Measurements from ENCODE around the gene STMN1. TPM values are rescaled to one million over a fixed set of nuclear protein-coding genes. Genes with fewer than 3 reads are reported as not detected.

The STMN1 gene
- total and polyA plus RNA-seq, 2 of the 8 experiments (the other 6 are each of a cell fraction or from before 2014, with no cell fraction given): 116 to 564 TPM

- TF ChIP-seq TCF12 (IDR thresholded peaks at IDR 0.05; ENCODE audit: low read depth, low read length) (no peak), SP4 (IDR thresholded peaks at IDR 0.05; ENCODE audit: low read length) (no peak), GABPA (IDR thresholded peaks at IDR 0.05; ENCODE audit: borderline replicate concordance, insufficient read depth, low read length) (no peak), ZNF274 (IDR thresholded peaks at IDR 0.05; ENCODE audit: borderline replicate concordance, extremely low read depth, low read length) (no peak), JUND (IDR thresholded peaks at IDR 0.05; ENCODE audit: low read length) (no peak), CHD2 (IDR thresholded peaks at IDR 0.05; ENCODE audit: low read length) (no peak), GTF2F1 (IDR thresholded peaks at IDR 0.05; ENCODE audit: borderline replicate concordance, low read depth, low read length) (no peak)
- TF ChIP-seq, protein P1, sequence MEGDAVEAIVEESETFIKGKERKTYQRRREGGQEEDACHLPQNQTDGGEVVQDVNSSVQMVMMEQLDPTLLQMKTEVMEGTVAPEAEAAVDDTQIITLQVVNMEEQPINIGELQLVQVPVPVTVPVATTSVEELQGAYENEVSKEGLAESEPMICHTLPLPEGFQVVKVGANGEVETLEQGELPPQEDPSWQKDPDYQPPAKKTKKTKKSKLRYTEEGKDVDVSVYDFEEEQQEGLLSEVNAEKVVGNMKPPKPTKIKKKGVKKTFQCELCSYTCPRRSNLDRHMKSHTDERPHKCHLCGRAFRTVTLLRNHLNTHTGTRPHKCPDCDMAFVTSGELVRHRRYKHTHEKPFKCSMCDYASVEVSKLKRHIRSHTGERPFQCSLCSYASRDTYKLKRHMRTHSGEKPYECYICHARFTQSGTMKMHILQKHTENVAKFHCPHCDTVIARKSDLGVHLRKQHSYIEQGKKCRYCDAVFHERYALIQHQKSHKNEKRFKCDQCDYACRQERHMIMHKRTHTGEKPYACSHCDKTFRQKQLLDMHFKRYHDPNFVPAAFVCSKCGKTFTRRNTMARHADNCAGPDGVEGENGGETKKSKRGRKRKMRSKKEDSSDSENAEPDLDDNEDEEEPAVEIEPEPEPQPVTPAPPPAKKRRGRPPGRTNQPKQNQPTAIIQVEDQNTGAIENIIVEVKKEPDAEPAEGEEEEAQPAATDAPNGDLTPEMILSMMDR (IDR thresholded peaks at IDR 0.05; ENCODE audit: control extremely low read depth in 1 of 3, insufficient read depth in 1 of 3, low read depth in 1 of 3, low read length in 3 of 3): no peak
- no peak overlapping the region for H2BK5ac ChIP-seq (ENCODE audit: low read depth, low read length)
- no peak overlapping the region for H3K27ac ChIP-seq (ENCODE audit: low read depth, low read length)
- H3K79me1 ChIP-seq (ENCODE audit: low read depth, low read length): peaks cover 2% of the 10 kb centered on the region
- H4K5ac ChIP-seq (ENCODE audit: insufficient read length, low read depth, low read length): no peak overlapping the region
- H2AK5ac ChIP-seq (ENCODE audit: low read depth, low read length): no peak overlapping the region
- H2BK120ac ChIP-seq (replicated peaks; ENCODE audit: low read depth, low read length): no peak overlapping the region
- H4K20me1 ChIP-seq (replicated peaks in 1 of 2; ENCODE audit: control insufficient read depth in 1 of 2, insufficient read depth in 2 of 2, low read length in 2 of 2): no peaks in the 10 kb centered on the region
- H3K23ac ChIP-seq (ENCODE audit: insufficient read length): no peak overlapping the region
- no peak overlapping the region for H2AFZ ChIP-seq (ENCODE audit: low read length)
- H4K91ac ChIP-seq (replicated peaks; ENCODE audit: insufficient read length, low read length): no peak overlapping the region
- H3K4me1 ChIP-seq (replicated peaks in 1 of 4; ENCODE audit: control insufficient read depth in 3 of 4, insufficient read depth in 4 of 4, low read length in 3 of 4): peaks cover 3 to 19% (median 16%) of the 10 kb centered on the region in 4 experiments
- no peak overlapping the region for H3K9ac ChIP-seq (replicated peaks in 1 of 4; ENCODE audit: extremely low read depth in 1 of 4, low read depth in 3 of 4, low read length in 3 of 4)
- H2BK20ac ChIP-seq (ENCODE audit: low read length): no peak overlapping the region
- no peaks in the 10 kb centered on the region for H3K79me2 ChIP-seq (ENCODE audit: control insufficient read depth in 1 of 2, insufficient read depth in 2 of 2, low read length in 2 of 2)
- H3K36me3 ChIP-seq (ENCODE audit: control insufficient read depth in 2 of 4, insufficient read depth in 4 of 4, low read length in 3 of 4): no peaks in the 10 kb centered on the region
- ChIA-PET CTCF (ENCODE audit: partially characterized antibody) (interaction anchor here (0.8 to 2.7 kb wide), 6 partner anchors 11 to 140 kb away, joined by 3 to 8 read pairs (median 4); no protein-coding TSS in a partner anchor), POLR2A (ENCODE audit: partially characterized antibody) (interaction anchor here (1.0 to 1.7 kb wide), 5 partner anchors 8 to 42 kb away, joined by 3 to 8 read pairs (median 3); no protein-coding TSS in a partner anchor)
- no peaks in the 10 kb centered on the region for H3K9me3 ChIP-seq (ENCODE audit: insufficient read depth in 2 of 2, low read depth in 1 of 2, low read length in 1 of 2)
- no peak overlapping the region for H3K4me2 ChIP-seq (ENCODE audit: insufficient read depth in 1 of 2, low read depth in 2 of 2, low read length in 2 of 2)
- no peak overlapping the region for H3K14ac ChIP-seq (ENCODE audit: insufficient read length)
- H3K4ac ChIP-seq (replicated peaks; ENCODE audit: insufficient read length, low read depth, low read length): no peak overlapping the region
- H3K18ac ChIP-seq (ENCODE audit: extremely low read depth, low read length): no peak overlapping the region
- H3K23me2 ChIP-seq (ENCODE audit: low read depth, low read length): peaks cover 3% of the 10 kb centered on the region; the same call in 1 of the 2 replicates
- FAIRE-seq (no peak), DNase-seq (ENCODE audit: low read depth in 1 of 2, low spot score in 2 of 2) (no peak)
- H2BK12ac ChIP-seq (ENCODE audit: low read depth, low read length): no peak overlapping the region
- no peak overlapping the region for H4K8ac ChIP-seq (ENCODE audit: extremely low read depth, insufficient read depth, low read length)
- 74% methylated on average over 6 of the region's 6 CpGs; no CpG with 5 or more reads in 1 of the 2 experiments for WGBS, 2 experiments (ENCODE audit: extremely low coverage in 1 of 2, insufficient coverage in 1 of 2, insufficient read length in 1 of 2, insufficient replicate concordance in 2 of 2, low coverage in 1 of 2, low lambda C conversion rate in 2 of 2, missing lambda C conversion rate in 1 of 2)
- no peak overlapping the region; the same call in 1 of the 2 replicates for H2BK15ac ChIP-seq (ENCODE audit: low read length)
- H3K56ac ChIP-seq (replicated peaks; ENCODE audit: insufficient read length, low read depth, low read length): no peak overlapping the region
- peaks cover 0 to 2% (median 0%) of the 10 kb centered on the region in 4 experiments; a peak in 1 of 7 replicates for H3K27me3 ChIP-seq (replicated peaks in 1 of 4; ENCODE audit: control insufficient read depth in 3 of 4, extremely low read depth in 1 of 4, insufficient read depth in 3 of 4, low read length in 3 of 4)
- no peak overlapping the region for H3K4me3 ChIP-seq (ENCODE audit: extremely low read depth in 1 of 4, insufficient read depth in 2 of 4, low read depth in 3 of 4, low read length in 4 of 4)
Measured at GRCh38 chr1:25869909-25870606, 36.2 kb downstream of the STMN1 start.

All from H1 (cell line).